ENCODE results near the gene ERN1.

The ERN1 gene

GRCh38 chr17:64056269-64057005 is 73.5 kb downstream of the ERN1 start:
- no peak for DNase-seq

GRCh38 chr17:64055183-64056142 is 74.5 kb downstream of the ERN1 start:
- DNase-seq, result no peak

DNA sequence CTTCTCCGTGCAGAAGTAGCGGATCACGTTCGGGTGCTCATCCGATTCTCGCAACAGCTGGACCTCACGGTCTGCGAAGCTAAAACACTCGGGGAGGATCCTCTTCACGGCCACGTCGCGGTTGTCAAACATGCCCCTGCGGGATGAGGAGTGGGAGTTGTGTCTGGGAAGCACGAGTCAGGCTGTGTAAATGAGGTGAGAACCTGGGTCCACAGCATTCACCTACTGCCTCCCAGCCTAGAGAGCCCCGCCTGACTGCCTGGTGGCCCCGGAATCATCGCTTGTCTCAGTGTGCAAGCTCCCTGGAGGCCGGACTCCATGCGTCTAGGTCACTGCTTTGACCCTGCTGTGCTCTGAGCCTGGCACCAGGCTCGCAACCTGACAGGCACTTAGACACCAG is 75.6 kb downstream of the ERN1 start:
- no peak for DNase-seq

- no peak for DNase-seq
These were observed 76.8 kb downstream of the ERN1 start for GRCh38 chr17:64053101-64053500.

DNA sequence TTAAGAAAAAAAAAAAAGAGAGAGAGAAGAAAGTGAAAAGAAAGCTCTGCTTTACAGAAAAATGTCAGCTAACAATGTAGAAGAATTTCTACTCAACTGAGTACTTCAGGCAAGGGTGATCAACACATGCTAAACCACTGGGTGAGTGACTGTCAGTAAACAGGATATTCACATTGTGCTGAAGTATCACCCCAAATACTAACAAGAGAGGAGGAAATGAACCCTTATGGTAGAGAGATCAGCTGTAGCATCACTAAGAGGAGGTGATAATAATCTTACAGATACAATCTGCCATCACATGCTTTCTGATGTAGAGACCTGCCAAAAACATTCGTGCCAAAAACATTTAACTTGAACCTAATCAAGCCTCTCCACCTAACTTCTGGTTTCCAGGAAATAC is 78.8 kb downstream of the ERN1 start:
- DNase-seq, result no peak

DNA sequence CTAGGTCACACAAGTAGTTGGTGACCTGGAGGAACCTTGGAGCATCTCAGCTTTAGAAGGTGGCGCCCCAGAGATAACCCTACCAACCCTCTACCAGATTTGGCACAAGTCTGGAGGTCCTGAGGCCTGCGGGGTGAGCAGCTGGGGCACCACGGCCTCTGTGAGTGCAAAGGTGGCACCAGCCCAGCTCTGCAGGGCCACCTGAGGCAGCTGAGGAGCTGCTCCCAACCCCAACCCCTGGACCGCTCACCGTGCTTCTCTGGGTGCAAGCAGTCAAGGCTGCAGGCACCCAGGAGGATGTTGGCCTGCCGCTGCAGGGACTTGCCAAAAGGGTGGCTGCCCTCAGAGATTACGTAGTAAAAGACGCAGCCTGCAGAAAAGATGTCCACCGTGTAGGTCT is 81.1 kb downstream of the ERN1 start:
- DNase-seq, result no peak

- no peak for DNase-seq
These were observed 84.8 kb downstream of the ERN1 start for GRCh38 chr17:64045176-64045575.

GRCh38 chr17:64042700-64043485 is 87.1 kb downstream of the ERN1 start:
- no peak for DNase-seq

DNA sequence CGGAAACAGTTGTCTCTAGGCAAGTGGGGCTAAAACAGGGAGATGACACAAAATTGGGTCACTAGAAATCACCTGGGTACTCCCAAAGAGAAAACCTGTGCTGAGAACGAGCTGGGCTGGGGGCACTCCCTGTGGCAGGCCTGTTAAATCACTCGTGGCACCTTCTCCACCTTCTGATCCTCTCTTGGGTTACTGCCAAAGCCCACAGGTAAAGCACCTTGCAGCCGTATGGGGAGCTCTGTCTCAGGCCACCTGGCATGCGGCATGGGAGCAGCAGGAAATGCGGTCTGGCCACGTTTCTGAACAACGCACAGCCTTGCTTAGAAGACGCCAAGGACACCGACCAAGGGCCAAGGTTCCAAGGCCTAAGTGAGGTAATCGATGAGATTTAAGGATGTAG is 88.0 kb downstream of the ERN1 start:
- DNase-seq, result no peak

- no peak for DNase-seq
These were observed 89.7 kb downstream of the ERN1 start for GRCh38 chr17:64040206-64040605.

DNA sequence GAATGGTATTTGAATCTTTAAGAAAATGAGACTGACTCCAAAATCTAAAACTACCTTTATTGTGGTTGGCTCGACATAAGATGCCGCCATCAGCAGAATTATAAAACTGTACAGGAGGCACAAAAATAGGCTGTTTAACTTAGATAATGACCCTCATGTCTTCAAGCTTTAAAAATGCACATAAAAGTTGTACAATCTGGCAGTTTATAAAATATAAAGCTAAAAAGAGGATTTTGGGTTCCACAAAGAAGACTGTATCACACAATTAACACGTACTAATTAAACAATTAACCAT is 90.9 kb downstream of the ERN1 start:
- DNase-seq, result no peak

- no peak for DNase-seq
These were observed 91.4 kb downstream of the ERN1 start for GRCh38 chr17:64038331-64039105.

DNA sequence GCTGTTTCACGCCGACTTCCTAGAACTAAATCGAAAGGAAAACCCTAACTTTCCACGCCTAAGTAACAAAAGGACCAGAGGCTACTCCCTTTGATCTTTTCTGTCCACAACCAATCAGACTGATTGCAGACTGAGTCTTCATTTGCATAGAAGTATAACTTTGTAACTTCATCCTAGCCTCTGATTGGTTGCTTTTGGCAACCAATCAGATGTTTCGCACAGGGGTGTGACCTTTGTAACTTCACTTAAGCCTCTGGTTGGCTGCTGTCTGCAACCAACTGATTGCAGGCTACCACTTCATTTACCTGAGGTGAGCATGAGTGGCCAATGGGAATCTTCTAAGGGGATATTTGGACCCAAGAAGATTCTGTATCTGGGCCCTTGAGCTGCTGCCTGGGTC is 92.1 kb downstream of the ERN1 start:
- no peak for DNase-seq

- DNase-seq, result no peak
These were observed 92.8 kb downstream of the ERN1 start for GRCh38 chr17:64037180-64037579.

DNA sequence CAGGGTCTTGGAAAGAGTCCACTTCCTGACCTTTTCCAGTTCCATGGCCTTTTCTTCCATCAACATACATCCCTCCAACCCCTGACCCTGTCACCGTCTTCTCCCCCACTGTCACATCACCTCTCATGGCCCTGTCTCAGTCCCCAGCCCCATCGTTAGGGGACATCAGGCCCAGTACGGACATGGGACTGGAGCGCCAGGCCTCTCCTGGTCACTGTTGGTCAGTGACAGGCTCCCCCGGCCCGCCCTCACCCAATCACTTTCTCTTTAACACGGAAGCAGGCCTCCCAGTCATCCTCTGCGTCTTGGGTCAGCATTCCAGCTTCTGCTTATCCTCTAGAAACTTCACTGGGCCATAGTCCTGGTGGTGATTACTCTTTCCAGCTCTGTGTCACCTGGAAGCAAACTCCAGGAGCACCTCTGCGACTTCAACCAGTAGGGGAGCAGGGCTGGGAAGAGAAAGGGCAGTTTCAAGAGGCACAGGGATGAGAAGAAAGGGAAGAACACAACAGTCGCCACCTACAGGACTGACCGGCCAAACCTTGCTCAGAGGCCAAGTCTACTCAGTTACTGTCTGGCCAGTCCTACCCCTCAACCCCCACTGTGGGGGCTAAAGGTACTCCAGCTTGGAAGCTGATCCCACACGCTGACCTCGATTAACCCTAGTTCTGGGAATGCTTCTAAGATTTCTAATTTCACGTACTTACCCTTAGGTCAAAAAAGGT is 93.6 kb downstream of the ERN1 start:
- no peak for DNase-seq

GRCh38 chr17:64032081-64032480 is 97.9 kb downstream of the ERN1 start:
- no peak for DNase-seq

- peak; percentile 19 for DNase-seq
These were observed 101.0 kb downstream of the ERN1 start for GRCh38 chr17:64028874-64029464.

DNA sequence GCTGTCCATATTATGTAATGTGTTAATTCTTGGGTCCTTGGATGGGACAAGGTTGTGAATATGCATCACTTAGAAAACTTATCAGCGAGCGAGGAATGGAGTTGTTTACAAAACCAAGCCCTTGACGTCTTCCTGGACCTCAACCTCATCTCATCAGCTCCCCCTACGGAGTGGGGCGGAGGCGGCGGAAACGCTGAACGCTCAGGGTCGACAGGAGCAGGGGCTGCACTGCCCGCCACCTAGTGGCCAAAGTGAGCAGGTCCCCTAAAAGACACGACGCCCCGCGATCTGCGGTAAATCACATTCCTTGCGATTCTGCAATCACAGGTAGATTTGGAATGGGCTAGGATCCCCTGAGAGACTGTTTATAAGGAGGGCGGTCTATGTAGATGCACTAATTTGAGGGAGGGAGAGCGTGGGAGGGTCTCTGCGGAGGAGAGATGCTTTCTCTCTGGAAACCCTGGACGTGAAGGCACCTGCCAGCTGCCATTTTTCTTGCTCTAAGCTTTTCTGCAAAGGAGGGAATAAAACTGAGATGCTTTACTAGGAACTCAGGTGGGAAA is 104.1 kb downstream of the ERN1 start:
- DNase-seq, result peak; percentile 28

DNA sequence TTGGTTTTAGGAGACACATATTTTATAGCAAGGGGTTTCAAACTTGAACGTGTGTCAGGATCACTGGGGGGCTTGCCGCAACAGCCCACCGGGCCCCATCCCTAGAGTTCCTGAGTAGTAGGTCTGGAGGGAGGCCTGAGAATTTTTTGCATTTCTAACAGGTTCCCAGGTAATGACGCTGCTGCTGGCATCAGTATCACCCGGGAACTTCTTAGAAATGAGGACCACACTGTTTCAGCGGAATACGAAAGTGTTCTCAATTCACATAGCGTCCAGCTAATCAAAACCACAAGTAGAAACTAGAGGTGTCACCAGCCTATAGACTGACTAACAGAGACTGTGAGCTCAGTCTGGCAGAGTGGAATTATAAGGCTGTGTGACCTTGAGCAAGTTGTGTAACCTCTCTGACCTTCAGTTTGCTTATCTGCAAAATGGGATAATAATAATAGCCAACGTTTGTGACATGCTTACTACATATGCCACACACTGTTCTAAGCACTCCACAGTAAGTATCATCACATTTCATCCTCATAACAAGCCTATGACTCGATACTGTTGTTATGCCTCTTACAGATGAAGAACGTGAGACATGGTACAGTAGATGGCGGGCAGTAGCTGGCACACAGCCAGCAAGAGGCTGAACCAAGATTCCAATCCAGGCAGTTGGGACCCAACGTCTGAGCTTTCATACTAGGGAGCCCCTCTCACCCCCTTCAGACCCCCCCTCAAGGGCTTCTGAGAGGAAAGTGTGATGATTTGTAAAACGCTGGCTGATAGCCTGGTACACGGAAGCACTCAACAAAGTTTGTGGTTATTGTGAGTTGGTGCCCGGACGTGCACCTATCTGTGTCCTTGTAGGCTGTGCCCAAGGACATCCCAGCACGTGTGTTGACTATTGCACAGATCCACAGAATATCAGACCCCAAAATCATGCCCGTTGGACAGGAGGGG is 104.9 kb downstream of the ERN1 start:
- DNase-seq, result no peak

GRCh38 chr17:64024215-64024654 is 105.7 kb downstream of the ERN1 start:
- DNase-seq, result no peak

Measured in NCI-H524 treated with DMSO at 0.1 percent for 48 hours (cell line).